DND-41 (cell line): ENCODE measurements around the gene BRCA1.

Source experiments
- EZH2 ChIP-seq: IDR thresholded peaks from 3 replicates; pipeline ENCODE4 v1.6.1; 2012; ENCODE audit warnings: borderline replicate concordance, low read depth, mild to moderate bottlenecking, moderate library complexity, low read length, inconsistent platforms; ENCODE audit not compliant: severe bottlenecking
- TF ChIP-seq, protein P1 (sequence below): IDR thresholded peaks from 2 replicates; pipeline ENCODE4 v1.5.1; 2012; ENCODE audit warnings: borderline replicate concordance, low read length, moderate library complexity, mild to moderate bottlenecking; ENCODE audit not compliant: poor library complexity, severe bottlenecking; ENCODE audit errors: extremely low read depth

DNA sequence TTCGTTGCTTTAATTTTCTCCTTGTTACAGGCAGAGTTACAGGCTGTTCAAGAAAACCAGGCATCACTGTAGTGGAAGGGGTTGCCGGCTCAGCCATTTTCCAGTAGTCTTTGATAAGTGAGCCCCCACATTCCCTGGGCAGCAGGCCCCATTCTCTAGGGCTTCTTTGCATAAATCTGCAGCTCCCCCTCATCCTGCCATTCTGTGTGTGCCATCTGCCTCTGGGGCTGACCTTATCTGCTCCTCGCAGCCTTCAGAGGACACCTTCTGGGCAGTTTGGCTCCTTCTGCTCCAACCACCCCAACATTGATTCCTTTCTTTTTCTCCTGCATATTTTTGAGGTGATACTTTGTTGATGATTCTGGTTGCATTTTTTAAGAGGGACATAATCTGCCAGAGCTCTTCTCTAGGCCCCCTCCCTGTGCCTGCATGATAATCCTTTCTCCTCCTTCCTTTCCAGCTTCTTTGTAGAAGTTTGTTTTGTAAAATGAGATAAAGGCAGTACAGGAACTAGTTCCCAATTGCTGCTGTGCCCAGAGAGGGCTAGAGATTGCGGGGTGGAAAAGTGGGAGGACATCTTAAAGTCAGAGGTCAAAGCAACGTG lies 83.0 kb downstream of the BRCA1 start:
- TF ChIP-seq, protein P1, sequence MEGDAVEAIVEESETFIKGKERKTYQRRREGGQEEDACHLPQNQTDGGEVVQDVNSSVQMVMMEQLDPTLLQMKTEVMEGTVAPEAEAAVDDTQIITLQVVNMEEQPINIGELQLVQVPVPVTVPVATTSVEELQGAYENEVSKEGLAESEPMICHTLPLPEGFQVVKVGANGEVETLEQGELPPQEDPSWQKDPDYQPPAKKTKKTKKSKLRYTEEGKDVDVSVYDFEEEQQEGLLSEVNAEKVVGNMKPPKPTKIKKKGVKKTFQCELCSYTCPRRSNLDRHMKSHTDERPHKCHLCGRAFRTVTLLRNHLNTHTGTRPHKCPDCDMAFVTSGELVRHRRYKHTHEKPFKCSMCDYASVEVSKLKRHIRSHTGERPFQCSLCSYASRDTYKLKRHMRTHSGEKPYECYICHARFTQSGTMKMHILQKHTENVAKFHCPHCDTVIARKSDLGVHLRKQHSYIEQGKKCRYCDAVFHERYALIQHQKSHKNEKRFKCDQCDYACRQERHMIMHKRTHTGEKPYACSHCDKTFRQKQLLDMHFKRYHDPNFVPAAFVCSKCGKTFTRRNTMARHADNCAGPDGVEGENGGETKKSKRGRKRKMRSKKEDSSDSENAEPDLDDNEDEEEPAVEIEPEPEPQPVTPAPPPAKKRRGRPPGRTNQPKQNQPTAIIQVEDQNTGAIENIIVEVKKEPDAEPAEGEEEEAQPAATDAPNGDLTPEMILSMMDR: no peak
- no peak for TF ChIP-seq EZH2
